Parathyroid adenoma (tissue), 2 donors: ENCODE data around the gene SUSD6.

Source experiments
- H2AFZ ChIP-seq: fragments of 300-600 bp; sonication (generic); one replicate; pipeline ENCODE4 v1.7.0; 2017; ENCODE audit warnings: antibody characterized with exemption, mild to moderate bottlenecking
- H3K27ac ChIP-seq: fragments of 300-600 bp; sonication (generic); one replicate; pipeline ENCODE4 v1.7.0; 2017
- H3K27me3 ChIP-seq: fragments of 300-600 bp; sonication (generic); one replicate; pipeline ENCODE4 v1.7.0; 2017; ENCODE audit warnings: low read length; ENCODE audit not compliant: control insufficient read depth, insufficient read depth
- H3K36me3 ChIP-seq: fragments of 300-600 bp; sonication (generic); one replicate; pipeline ENCODE4 v1.7.0; 2017; ENCODE audit warnings: low read length; ENCODE audit not compliant: control insufficient read depth, insufficient read depth
- H3K4me1 ChIP-seq: fragments of 300-600 bp; sonication (generic); one replicate; pipeline ENCODE4 v1.7.0; 2017; ENCODE audit warnings: control low read depth
- H3K4me2 ChIP-seq: fragments of 300-600 bp; sonication (generic); one replicate; pipeline ENCODE4 v1.7.0; 2017; ENCODE audit warnings: low read length
- H3K4me3 ChIP-seq: fragments of 300-600 bp; sonication (generic); one replicate; pipeline ENCODE4 v1.7.0; 2017; ENCODE audit warnings: low read depth, low read length
- H3K79me2 ChIP-seq: fragments of 300-600 bp; sonication (generic); one replicate; pipeline ENCODE4 v1.7.0; 2017; ENCODE audit warnings: control low read depth
- H3K9ac ChIP-seq: fragments of 300-600 bp; sonication (generic); one replicate; pipeline ENCODE4 v1.7.0; 2017; ENCODE audit warnings: mild to moderate bottlenecking
- H3K9me3 ChIP-seq: fragments of 300-600 bp; sonication (generic); one replicate; pipeline ENCODE4 v1.7.0; 2017; ENCODE audit warnings: low read length; ENCODE audit not compliant: control insufficient read depth
- CTCF ChIP-seq: fragments of 300-600 bp; sonication (generic); IDR thresholded peaks from one replicate; pipeline ENCODE4 v1.7.0; 2017; ENCODE audit warnings: antibody characterized with exemption, mild to moderate bottlenecking
- donor health status: primary hyperparathyroidism.

SUSD6 gene

DNA sequence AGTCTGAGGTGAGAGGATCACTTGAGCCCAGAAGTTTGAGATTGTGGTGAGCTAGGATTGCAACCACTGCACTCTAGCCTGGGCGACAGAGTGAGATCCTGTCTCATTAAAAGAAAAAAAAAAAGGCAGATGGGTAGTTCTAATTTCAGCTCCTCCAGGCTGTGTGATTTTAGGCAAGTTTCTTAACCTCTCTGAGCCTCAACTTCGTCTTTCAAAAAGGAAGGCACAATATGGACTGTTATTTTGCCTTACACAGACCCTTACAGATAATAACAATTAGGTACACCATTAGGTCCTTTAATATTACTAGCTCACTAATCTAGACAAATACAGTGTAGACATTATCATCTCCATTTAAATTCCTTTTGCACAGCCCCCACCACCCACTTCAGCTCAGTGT, 31.9 kb upstream of the SUSD6 start:
- H3K79me2 ChIP-seq, result no peaks in the 10 kb centered on the region
- H3K4me2 ChIP-seq, result no peak overlapping the region
- H3K9ac ChIP-seq, result no peak overlapping the region
- no peaks in the 10 kb centered on the region for H3K9me3 ChIP-seq
- H3K27ac ChIP-seq, result no peak overlapping the region
- H3K4me1 ChIP-seq, result no peaks in the 10 kb centered on the region
- no peaks in the 10 kb centered on the region for H3K27me3 ChIP-seq
- H2AFZ ChIP-seq, result no peak overlapping the region
- H3K4me3 ChIP-seq, result no peak overlapping the region
- H3K36me3 ChIP-seq, result no peaks in the 10 kb centered on the region
- TF ChIP-seq CTCF, result no peak

DNA sequence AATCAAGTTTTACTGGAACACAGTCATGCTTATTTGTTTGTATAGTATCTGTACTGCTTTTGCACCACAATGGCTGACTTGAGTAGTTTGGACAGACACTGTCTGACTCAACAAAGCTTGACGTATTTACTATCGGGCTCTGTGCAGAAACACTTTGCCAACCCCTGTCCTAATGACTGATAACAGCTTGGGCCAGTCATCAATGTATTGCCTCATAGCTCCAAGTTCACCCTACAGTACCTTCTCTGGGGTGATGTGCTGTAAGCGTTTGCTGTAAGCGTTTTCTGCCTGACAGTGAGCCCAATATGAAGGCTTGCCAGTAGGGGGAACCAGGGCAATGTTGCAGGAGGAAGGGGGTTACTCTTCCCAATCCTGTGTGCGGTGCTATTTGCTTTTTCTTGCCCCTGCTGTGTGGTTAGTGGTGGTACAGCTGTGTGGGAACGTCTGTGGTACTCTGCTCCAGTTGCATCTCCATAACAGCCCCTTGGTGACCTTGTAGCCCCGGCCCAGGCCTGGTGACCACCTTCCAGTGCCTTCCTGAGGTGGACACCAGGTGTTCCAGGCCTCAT, 31.3 kb upstream of the SUSD6 start:
- H3K27ac ChIP-seq, result no peak overlapping the region
- no peak overlapping the region for H3K4me2 ChIP-seq
- H3K36me3 ChIP-seq, result no peaks in the 10 kb centered on the region
- H3K9me3 ChIP-seq, result no peaks in the 10 kb centered on the region
- no peaks in the 10 kb centered on the region for H3K4me1 ChIP-seq
- TF ChIP-seq CTCF, result no peak
- H3K9ac ChIP-seq, result no peak overlapping the region
- H3K4me3 ChIP-seq, result no peak overlapping the region
- no peaks in the 10 kb centered on the region for H3K27me3 ChIP-seq
- H2AFZ ChIP-seq, result no peak overlapping the region
- H3K79me2 ChIP-seq, result no peaks in the 10 kb centered on the region

- no peak for TF ChIP-seq CTCF
- H3K9me3 ChIP-seq, result no peaks in the 10 kb centered on the region
These were observed 30.0 kb upstream of the SUSD6 start for GRCh38 chr14:69581316-69581935.

GRCh38 chr14:69582212-69582611, 29.2 kb upstream of the SUSD6 start:
- Histone ChIP-seq H3K27ac (no peak overlapping the region), H3K9ac (no peak overlapping the region), H2AFZ (no peak overlapping the region), H3K4me3 (no peak overlapping the region), H3K4me2 (no peak overlapping the region), H3K27me3 (no peaks in the 10 kb centered on the region), H3K9me3 (no peaks in the 10 kb centered on the region), H3K79me2 (no peaks in the 10 kb centered on the region), H3K4me1 (no peaks in the 10 kb centered on the region), H3K36me3 (no peaks in the 10 kb centered on the region)
- TF ChIP-seq CTCF, result no peak

More at GRCh38 chr14:69581316-69581935, 30.0 kb upstream of the SUSD6 start:
- Histone ChIP-seq H3K27me3 (no peaks in the 10 kb centered on the region), H3K27ac (no peak overlapping the region), H3K4me1 (no peaks in the 10 kb centered on the region), H3K36me3 (no peaks in the 10 kb centered on the region), H3K4me3 (no peak overlapping the region), H3K79me2 (no peaks in the 10 kb centered on the region), H2AFZ (no peak overlapping the region), H3K4me2 (no peak overlapping the region), H3K9ac (no peak overlapping the region)

DNA sequence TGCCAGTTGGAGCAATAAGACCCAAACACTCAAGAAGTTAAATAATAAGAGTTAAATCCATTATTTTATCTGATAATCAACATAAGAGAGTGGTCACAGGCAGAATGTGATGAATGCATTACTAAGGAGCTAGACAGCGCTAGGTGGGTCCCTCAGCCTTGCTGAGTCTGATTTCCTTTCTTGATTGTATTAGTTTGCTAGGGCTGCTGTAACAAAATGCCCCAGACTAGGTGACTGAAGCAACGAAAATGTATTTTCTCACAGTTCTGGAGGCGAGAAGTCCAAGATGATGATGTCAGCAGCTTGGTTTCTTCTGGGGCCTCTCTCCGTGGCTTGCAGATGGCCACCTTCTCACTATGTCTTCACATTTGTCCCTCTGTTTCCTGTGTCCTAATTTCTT, 28.6 kb upstream of the SUSD6 start:
- H3K4me2 ChIP-seq, result no peak overlapping the region
- no peaks in the 10 kb centered on the region for H3K27me3 ChIP-seq
- H3K4me1 ChIP-seq, result no peaks in the 10 kb centered on the region
- no peaks in the 10 kb centered on the region for H3K36me3 ChIP-seq
- TF ChIP-seq CTCF, result no peak
- no peaks in the 10 kb centered on the region for H3K9me3 ChIP-seq
- H3K27ac ChIP-seq, result no peak overlapping the region
- H3K4me3 ChIP-seq, result no peak overlapping the region
- no peaks in the 10 kb centered on the region for H3K79me2 ChIP-seq
- H2AFZ ChIP-seq, result no peak overlapping the region
- H3K9ac ChIP-seq, result no peak overlapping the region
